Epithelial cell of proximal tubule (primary cell): Measurements from ENCODE around the gene FNIP2. TPM values are rescaled to one million over a fixed set of nuclear protein-coding genes. Genes with fewer than 3 reads are reported as not detected.

Experiments used
- DNase-seq: peaks from one replicate; pipeline ENCODE4 v3.0.0-alpha.2; 2011; ENCODE audit warnings: low read depth
- H3K4me3 ChIP-seq: 2 replicates; pipeline ENCODE4 v1.5.1; 2011; ENCODE audit warnings: low read depth, mild to moderate bottlenecking, low read length
- total RNA-seq: library from RNA; depleted of rRNA; stranded (reverse); fragments of >200 nt; gene quantifications from 2 replicates; pipeline ENCODE4 v1.2.3, GENCODE V29; 2015
- TF ChIP-seq, protein P1 (sequence below): conservative IDR thresholded peaks from 2 replicates; pipeline ENCODE4 v1.5.1; 2012; ENCODE audit warnings: low read depth, mild to moderate bottlenecking, low read length

Gene FNIP2
- total RNA-seq, 1 donor from 2014 or later: 16.2 TPM

DNA sequence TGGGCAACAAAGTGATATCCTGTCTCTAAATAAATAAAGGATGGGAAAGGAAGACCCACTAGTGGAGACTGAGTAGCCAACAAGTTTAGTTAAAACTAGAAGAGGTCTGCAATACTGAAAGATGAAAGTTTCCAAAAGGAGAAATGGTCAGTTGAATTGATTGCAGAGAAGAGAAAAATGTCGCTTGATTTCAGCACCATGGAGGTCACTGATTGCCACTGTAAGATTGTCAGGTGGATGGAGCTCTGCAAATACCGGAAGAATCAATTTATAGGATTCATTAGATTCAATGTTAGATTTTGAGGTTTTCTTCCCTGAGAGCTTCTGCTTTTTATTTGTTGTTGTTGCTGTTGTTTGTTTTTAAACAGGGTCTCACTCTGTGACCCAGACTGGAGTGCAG lies 5.4 kb upstream of the FNIP2 start:
- TF ChIP-seq, protein P1, sequence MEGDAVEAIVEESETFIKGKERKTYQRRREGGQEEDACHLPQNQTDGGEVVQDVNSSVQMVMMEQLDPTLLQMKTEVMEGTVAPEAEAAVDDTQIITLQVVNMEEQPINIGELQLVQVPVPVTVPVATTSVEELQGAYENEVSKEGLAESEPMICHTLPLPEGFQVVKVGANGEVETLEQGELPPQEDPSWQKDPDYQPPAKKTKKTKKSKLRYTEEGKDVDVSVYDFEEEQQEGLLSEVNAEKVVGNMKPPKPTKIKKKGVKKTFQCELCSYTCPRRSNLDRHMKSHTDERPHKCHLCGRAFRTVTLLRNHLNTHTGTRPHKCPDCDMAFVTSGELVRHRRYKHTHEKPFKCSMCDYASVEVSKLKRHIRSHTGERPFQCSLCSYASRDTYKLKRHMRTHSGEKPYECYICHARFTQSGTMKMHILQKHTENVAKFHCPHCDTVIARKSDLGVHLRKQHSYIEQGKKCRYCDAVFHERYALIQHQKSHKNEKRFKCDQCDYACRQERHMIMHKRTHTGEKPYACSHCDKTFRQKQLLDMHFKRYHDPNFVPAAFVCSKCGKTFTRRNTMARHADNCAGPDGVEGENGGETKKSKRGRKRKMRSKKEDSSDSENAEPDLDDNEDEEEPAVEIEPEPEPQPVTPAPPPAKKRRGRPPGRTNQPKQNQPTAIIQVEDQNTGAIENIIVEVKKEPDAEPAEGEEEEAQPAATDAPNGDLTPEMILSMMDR: no peak
- no peak overlapping the region for H3K4me3 ChIP-seq
- no peak for DNase-seq

DNA sequence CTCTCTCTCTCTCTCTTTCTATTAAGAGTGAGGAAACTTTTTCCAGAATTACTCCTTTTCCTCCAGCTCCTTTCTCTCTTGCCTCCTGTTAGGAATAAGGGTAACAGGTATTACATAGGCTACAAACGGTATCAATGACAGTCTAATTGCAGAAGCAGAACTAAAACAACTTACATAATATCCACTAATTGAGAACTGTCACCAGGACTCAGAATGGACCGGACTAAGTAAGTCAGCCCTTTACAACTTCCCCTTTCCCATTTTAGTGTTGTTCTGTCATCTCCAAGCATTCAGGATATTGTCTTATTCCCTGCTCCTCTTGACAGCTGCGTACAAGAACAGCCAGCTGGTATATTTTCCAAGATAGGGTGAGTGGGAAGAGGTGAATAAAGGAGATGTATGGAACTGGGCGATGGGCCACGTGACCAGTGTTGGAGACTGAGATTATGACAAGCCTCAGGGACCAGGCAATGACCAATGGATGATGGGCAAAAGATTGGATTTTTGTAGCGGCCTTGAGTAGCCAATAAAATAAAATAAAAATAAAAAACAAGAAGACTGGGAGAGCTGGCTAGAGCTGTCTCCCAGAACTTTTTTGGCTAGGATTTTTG lies 2.3 kb upstream of the FNIP2 start:
- no peak for DNase-seq
- TF ChIP-seq, protein P1: no peak
- no peak overlapping the region for H3K4me3 ChIP-seq

DNA sequence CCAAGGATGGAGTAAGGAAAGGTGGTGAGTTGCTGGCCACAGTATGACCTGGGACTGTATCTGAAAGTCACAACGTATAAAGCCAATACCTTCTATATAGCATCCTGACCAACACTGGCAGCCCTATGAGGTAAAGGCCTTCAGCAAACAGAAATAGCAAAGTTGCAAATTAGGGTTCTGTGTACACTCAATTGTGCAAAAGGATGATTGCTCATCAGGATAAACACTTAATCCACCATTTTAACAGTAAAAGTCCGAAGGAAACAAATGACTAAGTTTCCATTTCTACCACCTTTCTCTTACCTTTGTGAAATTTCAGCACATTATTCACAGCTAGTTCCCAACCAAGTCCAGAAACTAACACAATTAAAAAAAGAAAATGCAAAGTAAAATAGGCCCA lies 1.4 kb upstream of the FNIP2 start:
- TF ChIP-seq, protein P1: no peak
- peak overlapping the region; percentile 93 for H3K4me3 ChIP-seq
- DNase-seq: no peak

DNA sequence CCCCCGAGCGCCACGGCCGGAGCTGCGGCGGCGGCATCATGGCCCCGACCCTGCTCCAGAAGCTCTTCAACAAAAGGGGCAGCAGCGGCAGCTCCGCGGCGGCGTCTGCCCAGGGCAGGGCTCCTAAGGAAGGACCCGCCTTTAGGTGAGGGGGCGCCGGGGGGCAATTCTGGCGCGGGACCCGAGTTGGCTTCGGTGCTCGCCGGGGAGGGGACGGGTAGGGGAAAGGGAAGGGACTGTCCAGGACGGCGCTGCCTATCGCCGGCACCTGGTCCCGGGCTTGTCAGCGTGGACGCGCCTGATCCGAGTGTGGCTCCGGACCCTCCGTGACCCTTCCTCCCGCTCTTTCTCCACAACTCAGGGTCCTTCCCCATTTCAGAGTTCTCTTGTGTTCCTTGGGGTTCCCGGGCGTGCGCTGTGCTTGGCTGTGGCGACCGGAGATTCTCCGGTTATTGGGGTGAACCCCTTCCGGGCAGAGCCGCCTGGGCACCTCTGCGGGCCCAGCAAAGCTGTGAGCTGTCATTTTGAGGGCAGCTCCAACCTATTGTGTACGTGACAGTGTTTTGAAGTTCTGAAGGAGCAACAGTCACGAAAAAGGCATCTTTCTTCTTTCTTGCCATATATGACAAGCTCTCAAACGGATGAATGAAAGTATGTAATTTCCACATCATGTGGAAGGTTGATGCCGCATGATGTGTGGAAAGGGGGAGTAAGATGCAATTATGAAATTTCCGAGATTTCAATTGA lies 522 bp downstream of the FNIP2 start:
- TF ChIP-seq, protein P1: no peak
- DNase-seq: no peak
- H3K4me3 ChIP-seq: peak overlapping the region; percentile 93

DNA sequence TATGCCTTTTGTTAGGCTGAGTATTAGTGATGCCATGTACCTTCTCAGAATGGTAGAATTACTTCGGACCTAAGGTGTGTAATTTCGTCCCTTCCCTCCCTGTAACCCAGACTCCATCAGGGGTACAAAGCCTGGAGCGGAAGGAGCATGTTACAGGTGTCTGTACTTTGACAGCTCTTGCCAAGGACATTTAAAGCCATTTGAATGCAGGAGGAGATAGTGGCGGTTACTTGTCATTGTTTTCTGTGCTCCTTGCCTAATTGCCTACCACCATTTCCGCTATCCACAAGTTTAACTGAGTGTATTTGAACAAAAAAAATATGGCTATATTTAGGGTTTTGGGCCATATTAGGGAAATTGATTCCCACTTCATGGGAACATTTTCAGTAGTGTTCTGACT lies 1.8 kb downstream of the FNIP2 start:
- H3K4me3 ChIP-seq: peak overlapping the region; percentile 93
- DNase-seq: no peak
- TF ChIP-seq, protein P1: no peak

DNA sequence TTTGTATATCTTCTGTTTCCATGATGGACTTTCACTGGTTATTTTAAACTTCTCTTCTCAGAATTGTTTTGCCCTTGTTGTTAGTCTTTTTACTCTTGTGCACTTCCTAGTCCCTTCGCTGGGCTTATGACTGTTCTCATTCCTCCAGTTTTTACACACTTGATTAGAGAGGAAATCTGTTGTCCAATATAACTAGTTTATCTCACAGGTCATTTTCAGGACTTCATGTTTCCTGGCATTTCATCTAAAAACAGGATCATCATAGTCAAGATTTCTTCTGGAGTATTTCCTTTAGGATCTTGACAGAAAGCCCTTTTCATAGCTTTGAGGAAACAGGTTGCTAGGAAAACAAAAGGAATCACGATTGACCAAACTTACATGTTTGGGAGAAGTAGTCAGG lies 3.0 kb downstream of the FNIP2 start:
- no peak for DNase-seq
- TF ChIP-seq, protein P1: no peak
- H3K4me3 ChIP-seq: peak overlapping the region; percentile 93
